GM18870 (cell line): ENCODE data around the gene TTC23L.
A peak's percentile ranks its signal among the peaks of the same experiment; 100 is the strongest.
"Not testable (repeated sequence)": the region's sequence is repeated elsewhere in the genome, so short reads cannot be mapped to it uniquely, and the experiment has no call there.

Experiments
- ATAC-seq: cut with Tn5 transposase; IDR thresholded peaks from one replicate; pipeline ENCODE4 v1.9.1; 2021; ENCODE audit warnings: moderate library complexity; ENCODE audit not compliant: unreplicated experiment

Gene TTC23L

DNA sequence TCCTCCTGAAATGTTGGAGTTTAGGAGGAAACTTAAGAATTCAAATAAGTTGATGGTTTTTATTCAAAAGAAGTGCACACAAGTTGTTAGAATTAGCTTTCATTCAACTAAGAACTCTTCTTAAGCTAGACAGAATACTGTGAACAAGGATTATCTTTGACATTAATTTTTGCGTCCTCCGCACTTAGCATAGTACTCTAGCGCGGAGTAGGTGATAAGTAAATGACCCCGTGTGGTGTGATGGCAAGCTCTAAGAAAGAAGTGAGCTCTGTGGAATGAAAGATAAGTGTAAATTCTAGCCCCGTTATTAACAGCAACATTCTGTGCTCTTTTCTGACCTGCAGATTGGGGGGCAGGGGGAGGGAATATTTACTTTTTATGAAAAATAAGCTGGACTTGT, 77.6 kb downstream of the TTC23L start:
- ATAC-seq, result no peak

DNA sequence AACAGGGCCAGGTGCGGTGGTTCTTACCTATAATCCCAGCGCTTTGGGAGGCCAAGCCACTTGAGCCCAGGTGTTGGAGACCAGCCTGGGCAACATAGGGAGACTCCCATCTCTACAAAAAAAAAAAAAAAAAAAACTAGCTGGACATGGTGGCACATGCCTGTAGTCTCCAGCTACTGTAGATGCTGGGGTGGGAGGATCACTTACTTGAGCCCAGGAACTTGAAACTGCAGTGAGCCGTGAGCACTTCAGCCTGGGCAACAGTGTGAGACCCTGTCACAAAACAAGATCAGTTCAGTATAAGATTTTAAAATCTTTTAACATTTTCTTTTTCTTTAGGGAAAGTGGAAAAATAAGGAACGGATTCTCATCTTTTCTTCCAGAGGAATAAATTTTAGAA, 79.1 kb downstream of the TTC23L start:
- ATAC-seq, result no peak

DNA sequence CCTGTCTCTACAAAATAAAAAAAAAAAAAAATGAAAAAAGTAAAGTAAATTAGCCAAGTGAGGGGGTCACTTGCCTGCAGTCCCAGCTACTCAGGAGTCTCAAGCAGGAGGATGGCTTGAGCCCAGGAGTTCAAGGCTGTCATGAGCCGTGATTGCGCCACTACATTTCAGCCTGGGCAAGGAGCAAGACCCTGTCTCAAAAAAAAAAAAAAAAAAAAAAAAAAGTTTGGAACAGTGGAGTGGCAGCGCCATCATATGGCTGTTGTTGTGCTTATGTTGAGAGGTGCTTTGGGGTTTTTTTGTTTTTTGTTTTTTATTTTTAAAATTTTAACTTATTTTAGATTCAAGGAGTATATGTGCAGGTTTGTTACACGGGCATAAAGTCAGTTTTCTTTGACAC, 80.1 kb downstream of the TTC23L start:
- ATAC-seq, result no peak

DNA sequence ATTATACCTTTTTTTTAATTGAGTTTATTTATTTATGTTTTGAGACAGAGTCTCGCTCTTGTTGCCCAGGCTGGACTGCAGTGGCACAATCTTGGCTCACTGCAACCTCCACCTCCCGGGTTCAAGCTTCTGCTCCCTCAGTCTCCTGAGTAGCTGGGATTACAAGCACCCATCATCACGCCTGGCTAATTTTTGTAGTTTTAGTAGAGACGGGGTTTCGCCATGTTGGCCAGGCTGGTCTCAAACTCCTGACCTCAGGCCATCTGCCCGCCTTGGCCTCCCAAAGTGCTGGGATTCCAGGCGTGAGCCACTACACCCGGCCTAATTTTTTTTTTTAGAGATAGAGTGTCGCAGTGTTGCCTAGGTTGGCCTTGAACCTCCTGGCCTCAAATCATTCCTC, 84.3 kb downstream of the TTC23L start:
- ATAC-seq, result not testable (repeated sequence)

DNA sequence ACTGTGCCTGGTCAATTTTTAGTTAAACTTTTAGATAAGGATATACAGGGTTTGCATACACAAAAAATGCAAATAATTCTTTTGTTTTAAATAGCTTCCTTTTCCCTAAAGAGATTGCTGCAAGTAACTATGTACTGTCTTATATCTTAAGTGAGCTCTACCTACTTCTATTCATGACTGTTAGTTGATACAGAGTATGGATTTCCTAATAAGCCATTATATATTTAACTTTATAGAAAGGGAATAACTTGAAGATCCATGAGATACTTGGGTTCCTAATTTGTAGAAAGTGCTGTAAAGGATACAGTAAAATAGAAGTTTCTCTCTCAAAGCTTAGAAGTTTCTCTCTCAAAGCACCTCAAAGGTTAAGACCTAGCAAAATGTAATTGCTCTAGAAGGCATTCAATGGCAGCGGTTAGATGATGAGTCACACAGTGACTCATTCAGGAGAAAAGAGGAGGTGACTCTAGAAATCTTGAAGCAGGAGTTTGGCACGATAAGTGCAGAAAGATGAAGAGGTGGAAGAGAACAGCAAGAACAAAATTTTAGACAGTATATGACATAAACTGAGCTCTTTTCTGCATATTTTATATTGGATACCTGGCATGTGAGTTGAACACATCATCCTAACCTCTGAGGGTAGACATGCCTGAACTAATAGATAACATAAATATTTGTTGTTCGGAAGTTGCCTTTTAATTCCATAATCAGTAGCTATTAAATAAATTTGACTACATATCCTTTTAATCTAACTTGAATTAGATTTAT, 84.9 kb downstream of the TTC23L start:
- peak; percentile 51 for ATAC-seq

DNA sequence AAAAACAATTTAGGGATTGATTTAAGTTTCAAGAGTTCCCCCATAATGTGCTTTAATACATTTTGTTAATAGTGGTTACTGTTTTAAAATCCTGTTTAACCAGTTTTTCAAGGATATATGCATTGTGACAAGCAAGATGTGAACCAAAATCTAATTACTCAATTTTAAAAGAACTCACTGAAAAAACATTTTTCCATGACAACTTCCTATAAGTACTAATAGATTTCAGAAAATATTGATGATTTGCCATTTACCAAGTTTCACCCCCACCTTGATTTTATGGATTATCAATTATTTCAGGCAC, 85.5 kb downstream of the TTC23L start:
- ATAC-seq, result no peak

DNA sequence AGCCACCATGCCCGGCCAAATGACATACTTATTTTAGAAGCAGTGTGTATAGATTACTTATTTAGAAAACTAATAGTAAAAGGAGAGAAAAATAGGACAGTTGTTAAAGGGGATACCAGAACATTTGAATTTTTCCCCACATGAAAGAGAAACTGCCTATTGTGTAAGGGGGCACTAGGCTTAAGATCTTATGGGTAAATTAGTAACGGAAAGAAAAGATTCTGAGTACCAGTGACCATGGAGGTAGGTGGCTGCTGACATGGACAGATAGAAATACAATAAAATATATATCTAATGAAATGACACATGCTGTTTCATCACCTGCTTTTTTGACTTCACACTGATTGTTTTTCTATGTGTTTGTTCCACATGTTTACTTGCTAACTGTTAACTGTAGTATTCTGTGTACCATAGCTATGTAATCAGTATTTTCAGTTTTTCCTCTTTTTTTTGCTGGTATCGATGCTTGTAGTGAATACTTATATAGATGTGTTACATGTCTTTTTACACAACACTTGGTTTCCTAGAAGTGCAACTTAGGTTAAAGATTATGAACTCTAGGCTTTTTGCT, 87.4 kb downstream of the TTC23L start:
- ATAC-seq, result no peak

DNA sequence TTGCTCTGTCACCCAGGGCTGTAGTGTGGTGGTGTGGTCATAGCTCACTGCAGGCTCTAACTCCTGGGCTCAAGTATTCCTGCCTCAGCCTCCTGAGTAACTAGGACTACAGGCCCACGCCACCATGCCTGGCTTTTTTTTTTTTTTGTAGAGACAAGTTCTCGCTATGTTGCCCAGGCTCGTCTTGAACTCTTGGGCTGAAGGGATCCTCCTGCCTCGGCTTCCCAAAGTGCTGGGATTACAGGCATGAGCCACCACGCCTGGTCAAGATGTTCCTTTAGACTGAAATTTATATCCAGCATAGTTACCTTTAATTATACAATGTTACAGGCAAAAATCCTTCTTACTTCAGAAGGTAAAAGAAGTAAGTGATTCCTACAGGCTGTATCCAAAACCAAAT, 88.8 kb downstream of the TTC23L start:
- no peak for ATAC-seq

DNA sequence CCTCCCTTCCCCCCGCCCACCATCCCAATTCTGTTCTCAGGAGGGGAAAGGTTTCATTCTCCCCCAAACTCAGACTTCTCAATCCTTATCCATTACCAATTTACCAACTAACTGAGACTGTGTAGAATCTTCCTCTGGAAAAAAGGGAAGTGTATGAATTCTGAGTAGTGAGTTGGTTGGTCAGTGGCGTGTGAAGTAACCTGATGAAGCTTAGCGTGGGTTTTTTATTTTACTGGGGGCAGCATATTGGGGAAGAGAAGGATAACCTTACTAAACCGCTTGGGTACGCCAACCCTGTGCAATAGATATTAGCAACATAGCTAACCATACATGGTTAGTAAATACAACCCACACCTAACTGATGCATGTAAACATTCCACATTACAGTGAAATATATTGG, 89.3 kb downstream of the TTC23L start:
- no peak for ATAC-seq

DNA sequence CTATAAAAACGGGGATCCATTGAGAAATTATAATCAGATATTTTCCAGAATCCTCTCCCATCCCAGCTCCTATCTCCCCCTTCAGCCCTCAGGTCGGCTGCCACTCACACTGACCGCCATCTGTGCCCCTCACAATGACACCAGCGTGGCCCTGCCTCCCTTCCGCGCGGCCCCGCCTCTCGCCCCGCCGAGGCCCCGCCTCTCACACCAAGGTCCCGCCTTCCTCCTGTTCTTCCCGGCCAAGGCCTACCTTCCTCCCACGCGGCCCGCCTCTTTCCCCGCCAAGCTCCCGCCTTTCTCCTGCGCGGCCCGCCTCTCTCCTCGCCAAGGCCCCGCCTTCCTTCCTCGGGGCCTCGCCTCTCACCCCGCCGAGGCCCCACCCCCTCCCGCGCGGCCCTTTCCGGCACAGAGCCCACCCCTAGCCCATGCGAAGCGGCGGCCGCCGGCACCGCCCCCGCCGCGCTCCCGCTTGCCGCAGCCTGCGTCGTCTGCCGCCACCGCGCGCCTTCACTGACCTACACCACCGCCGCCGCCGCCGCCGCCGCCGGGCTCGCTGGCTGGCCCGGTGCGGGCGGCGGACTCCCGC, 90.3 kb downstream of the TTC23L start, which contains the start of gene DNAJC21:
Gene DNAJC21, plus strand, starts transcription at position 426 of the 586 bp plus-strand sequence. CDS start 261 bp downstream, outside the sequence.
- peak; percentile 89 for ATAC-seq

DNA sequence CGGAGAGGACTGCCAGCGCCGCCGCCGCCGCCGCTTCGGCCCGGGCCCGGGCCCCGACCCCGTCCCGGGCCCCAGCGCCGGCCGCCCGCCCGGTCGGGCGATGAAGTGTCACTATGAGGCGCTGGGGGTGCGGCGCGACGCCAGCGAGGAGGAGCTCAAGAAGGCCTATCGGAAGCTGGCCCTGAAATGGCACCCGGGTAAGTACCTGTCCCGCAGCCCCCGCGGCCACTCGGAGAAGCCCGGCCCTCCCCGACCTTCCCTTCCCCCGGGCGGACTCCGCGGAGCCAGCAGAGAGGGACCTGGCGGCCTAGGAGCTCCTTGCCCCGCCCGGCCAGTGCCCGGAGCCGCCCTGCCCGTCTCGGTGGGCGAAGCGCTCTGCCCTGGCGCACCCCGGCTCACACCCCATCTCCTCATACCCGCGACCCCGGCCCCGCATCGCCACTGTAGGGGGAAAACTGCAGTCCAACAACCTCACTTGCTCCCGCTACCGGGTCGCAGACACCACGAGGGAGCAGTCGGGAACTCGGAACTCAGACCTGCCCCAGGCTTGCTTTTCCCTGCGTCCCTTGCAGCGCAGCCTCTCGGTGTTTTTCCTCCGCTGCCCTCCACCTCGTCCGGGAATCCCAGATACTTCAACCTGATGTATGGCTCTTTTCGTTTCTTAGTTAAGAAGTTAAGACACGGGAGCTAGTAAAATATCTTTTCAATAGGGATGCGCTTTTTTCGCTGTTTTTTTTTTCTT, 90.9 kb downstream of the TTC23L start:
- ATAC-seq, result peak; percentile 60

DNA sequence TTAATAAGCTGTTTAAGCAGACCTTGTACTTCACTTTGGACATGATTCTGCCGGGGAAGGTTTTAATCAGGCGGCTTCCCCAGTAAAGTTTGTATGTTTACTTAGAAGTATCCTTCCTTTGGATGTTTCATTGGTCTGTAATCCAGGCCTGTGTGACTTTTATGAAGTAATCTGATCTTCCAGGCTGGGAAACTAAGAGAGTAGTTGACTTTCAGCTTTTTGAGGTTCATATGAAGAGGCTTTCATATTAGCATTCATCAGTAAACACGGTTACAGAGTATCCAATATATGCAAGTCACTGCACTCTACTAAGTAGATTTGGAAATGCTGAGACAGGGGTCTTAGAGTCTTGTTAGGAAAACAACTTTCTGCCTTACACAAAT, 91.5 kb downstream of the TTC23L start:
- no peak for ATAC-seq

DNA sequence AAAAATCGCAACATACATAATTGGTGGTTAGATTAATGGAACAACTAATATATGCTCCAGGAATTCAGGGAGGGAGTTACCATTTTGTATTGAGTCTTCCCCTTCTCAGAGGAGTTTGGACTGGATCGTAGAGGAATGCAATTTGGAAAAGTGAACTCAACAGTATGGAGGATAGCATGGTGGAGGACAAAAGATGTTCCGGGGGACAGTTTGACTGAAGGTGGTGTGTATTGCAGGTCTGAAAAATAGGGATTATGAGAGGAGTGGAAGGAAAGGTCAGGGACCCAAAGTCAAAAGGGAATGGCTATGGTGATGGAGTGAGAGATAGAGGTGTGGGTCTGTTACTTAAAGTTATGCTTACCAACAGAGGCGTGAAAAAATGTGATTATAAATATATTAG, 91.9 kb downstream of the TTC23L start:
- no peak for ATAC-seq

DNA sequence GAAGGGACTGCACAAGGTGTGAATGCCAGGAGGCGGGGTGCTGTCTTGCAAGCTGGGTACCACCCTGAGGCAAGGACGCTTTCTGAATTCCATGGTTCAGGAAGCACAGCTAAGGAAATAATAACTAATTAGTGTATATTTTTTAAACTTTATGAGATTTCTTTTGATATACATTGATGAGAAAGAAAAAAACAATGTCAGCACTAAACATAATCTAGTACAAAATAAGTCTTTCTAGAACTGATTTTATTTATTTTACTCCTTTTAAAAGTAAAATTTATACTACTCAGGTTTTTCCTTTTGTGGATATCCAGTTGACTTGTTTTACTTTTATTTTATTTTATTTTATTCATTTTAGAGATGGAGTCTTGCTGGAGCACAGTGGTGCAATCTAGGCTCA, 94.0 kb downstream of the TTC23L start:
- no peak for ATAC-seq

DNA sequence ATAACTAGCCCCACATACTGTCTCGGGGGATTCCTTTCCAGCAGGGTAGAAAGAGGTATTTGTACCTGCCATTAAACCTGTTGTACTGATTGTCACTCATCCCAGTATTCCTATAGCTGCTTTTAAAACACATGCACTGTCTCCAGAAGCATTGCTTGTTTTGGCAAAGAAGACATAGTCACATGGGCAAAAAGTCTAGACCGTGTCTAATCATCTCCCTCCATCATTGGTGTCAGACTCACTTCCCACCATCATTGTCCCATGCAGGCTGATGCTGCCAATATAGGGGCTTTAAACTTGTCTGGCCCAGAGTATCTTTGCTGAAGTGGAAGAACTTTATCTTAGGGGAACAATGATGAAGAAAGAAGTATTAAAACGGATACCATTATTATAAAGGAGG, 103.0 kb downstream of the TTC23L start:
- no peak for ATAC-seq

DNA sequence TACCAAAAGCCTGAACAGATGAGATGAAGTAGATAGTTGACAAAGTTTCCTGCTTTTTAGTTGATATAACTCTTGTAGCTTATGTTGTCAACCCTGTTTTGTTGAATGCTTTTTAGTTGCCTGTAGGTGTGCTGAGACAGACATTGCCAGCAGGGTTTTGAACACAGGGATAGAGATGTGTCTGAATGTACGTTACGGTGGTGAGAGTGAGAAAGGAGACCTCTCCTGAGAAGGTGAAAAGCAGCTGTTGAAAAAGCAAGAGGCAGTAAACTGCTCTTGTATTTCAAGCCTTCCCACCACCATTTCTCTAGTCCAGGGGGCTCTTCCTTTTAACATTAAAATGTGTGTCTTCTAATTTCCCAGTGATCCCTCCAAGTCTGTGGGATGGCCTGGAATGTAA, 105.1 kb downstream of the TTC23L start:
- ATAC-seq, result no peak

DNA sequence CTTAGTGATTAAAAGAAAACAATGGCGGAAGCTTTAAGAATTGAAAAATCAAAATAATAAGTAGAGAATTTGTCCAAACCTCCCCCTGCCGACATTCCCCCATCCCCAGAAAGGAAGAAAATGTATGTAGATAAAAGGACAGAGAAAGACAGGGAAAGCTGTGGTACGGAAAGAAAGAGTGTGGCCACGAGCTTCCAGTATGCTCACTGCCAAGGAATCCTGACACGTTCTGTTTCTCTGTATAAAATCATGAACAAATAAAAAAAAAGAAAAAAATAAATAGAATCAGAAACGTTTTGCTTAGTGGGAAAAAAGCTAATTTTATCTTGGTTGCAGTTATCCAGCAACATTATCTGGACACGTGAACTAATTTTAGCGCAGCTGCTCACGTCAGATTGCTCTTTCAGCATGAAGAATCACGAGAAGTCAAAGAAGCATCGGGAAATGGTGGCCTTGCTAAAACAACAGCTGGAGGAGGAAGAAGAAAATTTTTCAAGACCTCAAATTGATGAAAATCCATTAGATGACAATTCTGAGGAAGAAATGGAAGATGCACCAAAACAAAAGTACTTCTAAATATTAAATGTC, 105.6 kb downstream of the TTC23L start:
- ATAC-seq, result no peak
